Fibroblast of lung (primary cell): ENCODE data around the gene SLC2A8.

Experiments
- CTCF ChIP-seq, 2 donors: IDR thresholded peaks in 1 of 2; conservative IDR thresholded peaks in 1 of 2; 1 replicate in 1 of 2; 2 replicates in 1 of 2; pipeline ENCODE4 v1.5.1; 2011 to 2012; ENCODE audit warnings: low read length in 2 of 2, control low read depth in 1 of 2, inconsistent platforms in 1 of 2, low read depth in 1 of 2, mild to moderate bottlenecking in 1 of 2
- EZH2 ChIP-seq: IDR thresholded peaks from 2 replicates; pipeline ENCODE4 v1.5.1; 2012; ENCODE audit warnings: low read length, control low read depth, mild to moderate bottlenecking; ENCODE audit errors: missing control alignments

GRCh38 chr9:127423476-127423933 lies 26.5 kb downstream of the SLC2A8 start:
- no peak for TF ChIP-seq CTCF (conservative IDR thresholded peaks at IDR 0.05 in 1 of 2, IDR thresholded peaks at IDR 0.05 in 1 of 2; ENCODE audit: low read depth in 1 of 2, low read length in 2 of 2)
- TF ChIP-seq EZH2, result no peak
